ENCODE data around the gene PSMC4.
A peak's percentile ranks its signal among the peaks of the same experiment; 100 is the strongest.

The PSMC4 gene

DNA sequence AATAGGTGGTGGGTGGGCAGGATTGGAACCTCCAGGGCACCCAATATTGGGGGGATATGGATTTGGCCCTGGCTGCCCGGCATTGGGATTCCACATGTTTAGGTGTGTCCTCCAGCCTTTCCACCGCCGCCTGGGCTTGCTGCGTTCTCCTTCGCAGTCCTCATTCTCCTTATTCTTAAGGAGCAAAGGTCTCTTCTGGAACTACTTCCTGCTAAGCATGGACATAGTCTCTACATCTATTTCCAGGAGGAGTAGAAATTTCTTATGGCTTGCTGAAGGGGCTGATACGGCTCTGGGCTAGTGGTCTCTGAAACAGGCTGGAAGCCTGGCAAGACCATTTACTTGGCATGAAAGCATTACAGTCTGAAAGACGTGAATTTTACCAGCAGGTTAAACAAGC, 27.4 kb upstream of the PSMC4 start:
- Histone ChIP-seq H3K4me3 (ENCODE audit: insufficient read depth in 1 of 2, low read depth in 1 of 2, low read length in 2 of 2) (no peak overlapping the region), H2BK12ac (ENCODE audit: low read length in 2 of 2) (no peak overlapping the region), H3K23ac (ENCODE audit: low read length in 2 of 2) (no peak overlapping the region), H2BK5ac (ENCODE audit: low read depth, low read length, poor library complexity, severe bottlenecking) (peak overlapping the region; percentile 46), H3K9ac (ENCODE audit: low read length) (no peak overlapping the region), H3K4me2 (ENCODE audit: low read length, poor library complexity, severe bottlenecking) (no peak overlapping the region), H3K79me1 (replicated peaks; ENCODE audit: low read length, poor library complexity, severe bottlenecking) (no peaks in the 10 kb centered on the region), H3K4ac (ENCODE audit: low read depth in 1 of 2, low read length in 2 of 2) (no peak overlapping the region), H4K91ac (ENCODE audit: low read length) (no peak overlapping the region), H3K14ac (ENCODE audit: low read length in 2 of 2) (no peak overlapping the region), H4K8ac (ENCODE audit: low read length) (no peak overlapping the region), H3K18ac (ENCODE audit: low read depth in 1 of 2, low read length in 2 of 2) (no peak overlapping the region), H2BK120ac (ENCODE audit: low read depth, low read length) (no peak overlapping the region), H3K4me1 (ENCODE audit: control insufficient read depth, insufficient read depth, low read depth, low read length) (peaks cover 19% of the 10 kb centered on the region), H3K27me3 (ENCODE audit: control insufficient read depth in 1 of 2, insufficient read depth in 1 of 2, low read length in 2 of 2) (peaks cover 0 to 5% of the 10 kb centered on the region in 2 experiments), H3K27ac (ENCODE audit: low read length, poor library complexity, severe bottlenecking) (peak overlapping the region; percentile 84), H3K36me3 (ENCODE audit: control insufficient read depth in 1 of 2, insufficient read depth in 2 of 2, low read depth in 1 of 2, low read length in 2 of 2) (no peaks in the 10 kb centered on the region), H2AFZ (ENCODE audit: low read depth, low read length) (no peak overlapping the region), H2BK15ac (ENCODE audit: low read depth, poor library complexity, severe bottlenecking) (no peak overlapping the region), H2AK5ac (ENCODE audit: low read length, severe bottlenecking) (peak overlapping the region; percentile 81), H3K9me3 (ENCODE audit: control insufficient read depth, low read length) (peaks cover 7% of the 10 kb centered on the region)
- 88% methylated on average over 1 of the region's 7 CpGs for WGBS
- no peak for DNase-seq

- H2BK5ac ChIP-seq (ENCODE audit: low read depth, low read length, poor library complexity, severe bottlenecking): no peak overlapping the region
- H3K79me1 ChIP-seq (replicated peaks; ENCODE audit: low read length, poor library complexity, severe bottlenecking): no peaks in the 10 kb centered on the region
- no peak overlapping the region for H2BK15ac ChIP-seq (ENCODE audit: low read depth, poor library complexity, severe bottlenecking)
- no peak overlapping the region for H2AFZ ChIP-seq (ENCODE audit: low read depth, low read length)
- no peaks in the 10 kb centered on the region for H3K9me3 ChIP-seq (ENCODE audit: control insufficient read depth, low read length)
- H3K27ac ChIP-seq (ENCODE audit: low read length, poor library complexity, severe bottlenecking): no peak overlapping the region
- H2AK5ac ChIP-seq (ENCODE audit: low read length, severe bottlenecking): no peak overlapping the region
- H3K4me3 ChIP-seq (ENCODE audit: insufficient read depth in 1 of 2, low read depth in 1 of 2, low read length in 2 of 2): no peak overlapping the region
- peaks cover 0 to 5% of the 10 kb centered on the region in 2 experiments for H3K27me3 ChIP-seq (ENCODE audit: control insufficient read depth in 1 of 2, insufficient read depth in 1 of 2, low read length in 2 of 2)
- no peak overlapping the region for H4K91ac ChIP-seq (ENCODE audit: low read length)
- no peak for DNase-seq
- no peak overlapping the region for H3K4ac ChIP-seq (ENCODE audit: low read depth in 1 of 2, low read length in 2 of 2)
- no peak overlapping the region for H3K9ac ChIP-seq (ENCODE audit: low read length)
- H4K8ac ChIP-seq (ENCODE audit: low read length): no peak overlapping the region
- no peaks in the 10 kb centered on the region for H3K36me3 ChIP-seq (ENCODE audit: control insufficient read depth in 1 of 2, insufficient read depth in 2 of 2, low read depth in 1 of 2, low read length in 2 of 2)
- H2BK120ac ChIP-seq (ENCODE audit: low read depth, low read length): no peak overlapping the region
- no peak overlapping the region for H3K14ac ChIP-seq (ENCODE audit: low read length in 2 of 2)
- peaks cover 16% of the 10 kb centered on the region for H3K4me1 ChIP-seq (ENCODE audit: control insufficient read depth, insufficient read depth, low read depth, low read length)
- no peak overlapping the region for H2BK12ac ChIP-seq (ENCODE audit: low read length in 2 of 2)
- no peak overlapping the region for H3K4me2 ChIP-seq (ENCODE audit: low read length, poor library complexity, severe bottlenecking)
- H3K18ac ChIP-seq (ENCODE audit: low read depth in 1 of 2, low read length in 2 of 2): no peak overlapping the region
- 88% methylated on average over 4 of the region's 4 CpGs for WGBS
- H3K23ac ChIP-seq (ENCODE audit: low read length in 2 of 2): no peak overlapping the region
These were observed 24.4 kb upstream of the PSMC4 start for GRCh38 chr19:39946532-39946931.

GRCh38 chr19:39949026-39949747, 21.8 kb upstream of the PSMC4 start:
- Histone ChIP-seq H2BK15ac (ENCODE audit: low read depth, poor library complexity, severe bottlenecking) (no peak overlapping the region), H2AK5ac (ENCODE audit: low read length, severe bottlenecking) (peak overlapping the region; percentile 26), H3K27ac (ENCODE audit: low read length, poor library complexity, severe bottlenecking) (no peak overlapping the region), H3K79me1 (replicated peaks; ENCODE audit: low read length, poor library complexity, severe bottlenecking) (no peaks in the 10 kb centered on the region), H3K4me3 (ENCODE audit: insufficient read depth in 1 of 2, low read depth in 1 of 2, low read length in 2 of 2) (no peak overlapping the region), H4K91ac (ENCODE audit: low read length) (no peak overlapping the region), H3K36me3 (ENCODE audit: control insufficient read depth in 1 of 2, insufficient read depth in 2 of 2, low read depth in 1 of 2, low read length in 2 of 2) (no peaks in the 10 kb centered on the region), H3K23ac (ENCODE audit: low read length in 2 of 2) (no peak overlapping the region), H4K8ac (ENCODE audit: low read length) (no peak overlapping the region), H3K4ac (ENCODE audit: low read depth in 1 of 2, low read length in 2 of 2) (no peak overlapping the region), H2BK5ac (ENCODE audit: low read depth, low read length, poor library complexity, severe bottlenecking) (no peak overlapping the region), H3K9ac (ENCODE audit: low read length) (no peak overlapping the region), H3K4me2 (ENCODE audit: low read length, poor library complexity, severe bottlenecking) (no peak overlapping the region), H2BK120ac (ENCODE audit: low read depth, low read length) (no peak overlapping the region), H3K4me1 (ENCODE audit: control insufficient read depth, insufficient read depth, low read depth, low read length) (peaks cover 10% of the 10 kb centered on the region), H3K9me3 (ENCODE audit: control insufficient read depth, low read length) (no peaks in the 10 kb centered on the region), H3K18ac (ENCODE audit: low read depth in 1 of 2, low read length in 2 of 2) (no peak overlapping the region), H3K14ac (ENCODE audit: low read length in 2 of 2) (no peak overlapping the region), H3K27me3 (ENCODE audit: control insufficient read depth in 1 of 2, insufficient read depth in 1 of 2, low read length in 2 of 2) (no peaks in the 10 kb centered on the region), H2AFZ (ENCODE audit: low read depth, low read length) (no peak overlapping the region), H2BK12ac (ENCODE audit: low read length in 2 of 2) (no peak overlapping the region)
- 88% methylated on average over 1 of the region's 2 CpGs for WGBS
- no peak for DNase-seq

DNA sequence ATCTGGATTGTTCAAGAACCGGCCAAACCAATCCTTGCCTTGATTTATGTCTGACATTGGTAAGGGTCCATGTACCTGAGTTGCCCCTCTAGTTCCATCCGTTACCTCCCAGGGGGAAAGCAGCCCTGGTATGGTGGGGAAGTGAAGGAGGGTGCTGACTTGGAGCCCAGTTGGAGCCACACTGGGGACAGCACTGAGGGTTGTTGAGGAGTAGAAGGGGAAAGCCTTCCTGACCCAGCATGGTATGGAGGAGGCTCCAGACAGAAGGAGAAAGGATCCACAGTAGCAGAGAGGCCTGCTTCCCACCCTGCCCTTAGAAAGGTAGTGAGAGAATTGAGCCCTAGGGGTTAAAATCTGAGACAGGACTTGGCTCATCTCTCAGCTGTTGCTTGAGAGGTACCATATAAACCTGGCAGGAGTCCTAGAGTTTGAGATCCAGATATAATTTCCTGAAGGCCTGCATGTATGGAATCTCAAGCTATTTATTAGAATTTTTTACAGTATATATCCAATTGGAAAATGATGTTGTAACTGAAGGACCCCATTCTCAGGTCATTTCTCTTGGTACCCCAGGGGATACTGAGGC, 19.8 kb upstream of the PSMC4 start:
- H3K27ac ChIP-seq (ENCODE audit: low read length, poor library complexity, severe bottlenecking): no peak overlapping the region
- H3K36me3 ChIP-seq (ENCODE audit: control insufficient read depth in 1 of 2, insufficient read depth in 2 of 2, low read depth in 1 of 2, low read length in 2 of 2): no peaks in the 10 kb centered on the region
- H3K4me3 ChIP-seq (ENCODE audit: insufficient read depth in 1 of 2, low read depth in 1 of 2, low read length in 2 of 2): no peak overlapping the region
- H2AK5ac ChIP-seq (ENCODE audit: low read length, severe bottlenecking): peak overlapping the region; percentile 50
- DNase-seq: no peak
- WGBS: 91% methylated on average over 2 of the region's 2 CpGs
- no peak overlapping the region for H2BK12ac ChIP-seq (ENCODE audit: low read length in 2 of 2)
- no peak overlapping the region for H2BK120ac ChIP-seq (ENCODE audit: low read depth, low read length)
- H4K8ac ChIP-seq (ENCODE audit: low read length): no peak overlapping the region
- H3K4me1 ChIP-seq (ENCODE audit: control insufficient read depth, insufficient read depth, low read depth, low read length): peaks cover 6% of the 10 kb centered on the region
- no peak overlapping the region for H2AFZ ChIP-seq (ENCODE audit: low read depth, low read length)
- no peak overlapping the region for H2BK5ac ChIP-seq (ENCODE audit: low read depth, low read length, poor library complexity, severe bottlenecking)
- H3K18ac ChIP-seq (ENCODE audit: low read depth in 1 of 2, low read length in 2 of 2): no peak overlapping the region
- no peak overlapping the region for H4K91ac ChIP-seq (ENCODE audit: low read length)
- H3K9ac ChIP-seq (ENCODE audit: low read length): peak overlapping the region; percentile 7
- H3K4me2 ChIP-seq (ENCODE audit: low read length, poor library complexity, severe bottlenecking): no peak overlapping the region
- H2BK15ac ChIP-seq (ENCODE audit: low read depth, poor library complexity, severe bottlenecking): no peak overlapping the region
- no peak overlapping the region for H3K14ac ChIP-seq (ENCODE audit: low read length in 2 of 2)
- H3K27me3 ChIP-seq (ENCODE audit: control insufficient read depth in 1 of 2, insufficient read depth in 1 of 2, low read length in 2 of 2): no peaks in the 10 kb centered on the region
- no peak overlapping the region for H3K23ac ChIP-seq (ENCODE audit: low read length in 2 of 2)
- no peaks in the 10 kb centered on the region for H3K79me1 ChIP-seq (replicated peaks; ENCODE audit: low read length, poor library complexity, severe bottlenecking)
- no peaks in the 10 kb centered on the region for H3K9me3 ChIP-seq (ENCODE audit: control insufficient read depth, low read length)
- no peak overlapping the region for H3K4ac ChIP-seq (ENCODE audit: low read depth in 1 of 2, low read length in 2 of 2)
